NOMO-1 treated with dmso at 0.1 percent for 144 hours (cell line): ENCODE measurements around the gene F2.
"Not testable (repeated sequence)": the region's sequence is repeated elsewhere in the genome, so short reads cannot be mapped to it uniquely, and the experiment has no call there.

Source experiments
- DNase-seq: peaks from one replicate; lab custom pipeline; 2025; ENCODE audit not compliant: unreplicated experiment; lab: John Stamatoyannopoulos, UW

The F2 gene

GRCh38 chr11:46684367-46684766 lies 34.6 kb upstream of the F2 start:
- no peak for DNase-seq

- no peak for DNase-seq
These were observed 31.9 kb upstream of the F2 start for GRCh38 chr11:46686886-46687795.

GRCh38 chr11:46690702-46691101 lies 28.3 kb upstream of the F2 start:
- DNase-seq = no peak

- no peak for DNase-seq
These were observed 26.6 kb upstream of the F2 start for GRCh38 chr11:46692450-46692849.

GRCh38 chr11:46693597-46694012 lies 25.4 kb upstream of the F2 start:
- no peak for DNase-seq

GRCh38 chr11:46694072-46694471 lies 24.9 kb upstream of the F2 start:
- DNase-seq = no peak

- DNase-seq = no peak
These were observed 24.4 kb upstream of the F2 start for GRCh38 chr11:46694607-46695006.

- no peak for DNase-seq
These were observed 23.4 kb upstream of the F2 start for GRCh38 chr11:46695345-46696211.

- DNase-seq = no peak
These were observed 22.8 kb upstream of the F2 start for GRCh38 chr11:46696212-46696558.

- DNase-seq = no peak
These were observed 21.7 kb upstream of the F2 start for GRCh38 chr11:46697303-46697702.

GRCh38 chr11:46697723-46698122 lies 21.3 kb upstream of the F2 start:
- no peak for DNase-seq

GRCh38 chr11:46698597-46698996 lies 20.4 kb upstream of the F2 start:
- DNase-seq = no peak

- DNase-seq = peak; percentile 99
These were observed 18.6 kb upstream of the F2 start, which contains the start of the genes ARHGAP1 and ZNF408 for GRCh38 chr11:46700241-46701077. TSS of gene ARHGAP1 (minus strand) at chr11:46700619. CDS start at chr11:46696107, 4,512 bp downstream. TSS of gene ZNF408 (plus strand) at chr11:46701031. CDS start at chr11:46701048, 17 bp downstream.

- no peak for DNase-seq
These were observed 17.8 kb upstream of the F2 start for GRCh38 chr11:46701078-46701654.

GRCh38 chr11:46705070-46705688 lies 13.8 kb upstream of the F2 start:
- no peak for DNase-seq

- DNase-seq = no peak
These were observed 12.1 kb upstream of the F2 start for GRCh38 chr11:46706886-46707285.

- not testable (repeated sequence) for DNase-seq
These were observed 9.7 kb upstream of the F2 start for GRCh38 chr11:46709351-46709750.

- DNase-seq = no peak
These were observed 8.2 kb upstream of the F2 start for GRCh38 chr11:46710821-46711269.

- no peak for DNase-seq
These were observed 7.7 kb upstream of the F2 start for GRCh38 chr11:46711303-46711702.
